Esophagus muscularis mucosa (tissue), 4 donors: ENCODE results near the gene MBD2.

Experiments used
- EP300 ChIP-seq: sonication (generic); formaldehyde crosslinking; IDR thresholded peaks from one replicate; pipeline ENCODE4 v1.6.1; 2017; ENCODE audit warnings: antibody characterized with exemption
- POLR2A ChIP-seq: fragments of 450-650 bp; IDR thresholded peaks from one replicate; pipeline ENCODE4 v1.6.1; 2017; ENCODE audit warnings: antibody characterized with exemption, moderate library complexity, mild to moderate bottlenecking, low read depth
- TF ChIP-seq, protein P1 (sequence below), 3 experiments: fragments of 200-600 bp in 2 of 3; fragments of 450-650 bp in 1 of 3; sonication (generic) in 2 of 3; IDR thresholded peaks; one replicate each; pipeline ENCODE4 v1.5.1; 2017 to 2019; ENCODE audit warnings: antibody characterized with exemption in 3 of 3, mild to moderate bottlenecking in 2 of 3, moderate library complexity in 1 of 3

DNA sequence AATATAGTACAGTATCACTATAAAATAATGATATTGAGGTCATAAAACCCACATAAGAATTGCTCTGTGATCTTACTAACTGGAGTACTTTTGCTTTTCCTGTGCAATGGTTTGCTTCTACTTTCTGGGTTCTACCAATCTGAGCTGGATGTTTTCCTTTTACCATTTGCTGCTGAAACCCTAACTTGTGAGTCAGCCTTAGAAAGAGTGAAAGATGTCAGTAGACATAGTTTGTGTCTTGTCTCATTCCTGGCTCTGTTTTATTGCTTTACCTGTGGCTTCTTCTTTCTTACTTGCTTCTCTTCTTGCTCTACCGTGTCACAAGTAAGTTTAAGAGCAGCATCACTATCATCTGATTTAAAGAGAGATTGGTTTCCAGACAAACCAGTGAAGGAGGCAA is 61.0 kb downstream of the MBD2 start:
- TF ChIP-seq, protein P1, sequence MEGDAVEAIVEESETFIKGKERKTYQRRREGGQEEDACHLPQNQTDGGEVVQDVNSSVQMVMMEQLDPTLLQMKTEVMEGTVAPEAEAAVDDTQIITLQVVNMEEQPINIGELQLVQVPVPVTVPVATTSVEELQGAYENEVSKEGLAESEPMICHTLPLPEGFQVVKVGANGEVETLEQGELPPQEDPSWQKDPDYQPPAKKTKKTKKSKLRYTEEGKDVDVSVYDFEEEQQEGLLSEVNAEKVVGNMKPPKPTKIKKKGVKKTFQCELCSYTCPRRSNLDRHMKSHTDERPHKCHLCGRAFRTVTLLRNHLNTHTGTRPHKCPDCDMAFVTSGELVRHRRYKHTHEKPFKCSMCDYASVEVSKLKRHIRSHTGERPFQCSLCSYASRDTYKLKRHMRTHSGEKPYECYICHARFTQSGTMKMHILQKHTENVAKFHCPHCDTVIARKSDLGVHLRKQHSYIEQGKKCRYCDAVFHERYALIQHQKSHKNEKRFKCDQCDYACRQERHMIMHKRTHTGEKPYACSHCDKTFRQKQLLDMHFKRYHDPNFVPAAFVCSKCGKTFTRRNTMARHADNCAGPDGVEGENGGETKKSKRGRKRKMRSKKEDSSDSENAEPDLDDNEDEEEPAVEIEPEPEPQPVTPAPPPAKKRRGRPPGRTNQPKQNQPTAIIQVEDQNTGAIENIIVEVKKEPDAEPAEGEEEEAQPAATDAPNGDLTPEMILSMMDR (IDR thresholded peaks at IDR 0.05) = no peak
- TF ChIP-seq POLR2A (no peak), EP300 (no peak)
